Activated CD4-positive, alpha-beta T cell treated with anti-CD3 and anti-CD28 coated beads for 36 hours (primary cell): Measurements from ENCODE around the gene MAML1. TPM values are rescaled to one million over a fixed set of nuclear protein-coding genes. Genes with fewer than 3 reads are reported as not detected.

Experiments
- ATAC-seq: fragments of 200-7000 bp; cut with Tn5 transposase; one replicate; pipeline ENCODE4 v1.10.0; 2021; ENCODE audit warnings: mild to moderate bottlenecking, moderate library complexity
- CTCF ChIA-PET: fragments of 350-600 bp; sonication (Branson Sonifier 250); formaldehyde crosslinking; loops from one replicate; lab custom pipeline; 2021; ENCODE audit warnings: antibody characterized with exemption; lab: Charles Lee
- POLR2A ChIA-PET: fragments of 350-600 bp; sonication (Branson Sonifier 250); formaldehyde crosslinking; loops from one replicate; lab custom pipeline; 2021; ENCODE audit warnings: antibody characterized with exemption, inconsistent platforms; lab: Charles Lee
- DNase-seq: peaks from one replicate; pipeline ENCODE4 v3.0.0-alpha.2; 2020
- H3K27ac Mint-ChIP-seq: one replicate; pipeline ENCODE4 v1.8.0; 2021; ENCODE audit warnings: mixed read lengths
- H3K27me3 Mint-ChIP-seq: one replicate; pipeline ENCODE4 v1.8.0; 2021; ENCODE audit warnings: mixed read lengths
- H3K36me3 Mint-ChIP-seq: one replicate; pipeline ENCODE4 v1.8.0; 2021; ENCODE audit warnings: low read depth, mixed read lengths
- H3K4me1 Mint-ChIP-seq: one replicate; pipeline ENCODE4 v1.8.0; 2021; ENCODE audit warnings: mixed read lengths
- H3K4me3 Mint-ChIP-seq: one replicate; pipeline ENCODE4 v1.8.0; 2021; ENCODE audit warnings: mild to moderate bottlenecking, moderate library complexity, mixed read lengths
- H3K9me3 Mint-ChIP-seq: one replicate; pipeline ENCODE4 v1.8.0; 2021; ENCODE audit warnings: low read depth, mixed read lengths
- intact Hi-C, 2 experiments: fragments of 100-400 bp; cut with DNase I in 1 of 2; cut with micrococcal nuclease in 1 of 2; formaldehyde crosslinking; loops; one replicate each; pipeline versions ENCODE4 v1.14.2 to v1.15.1; 2022 to 2024; cut with DNase I, micrococcal nuclease
- total RNA-seq, 2 experiments: library from RNA; stranded (reverse); gene quantifications; one replicate each; pipeline ENCODE4 v1.2.3, GENCODE V29; 2021

Gene MAML1
- total RNA-seq, 2 experiments from 2014 or later, result 25.4 to 32.6 TPM

- peaks cover 25% of the 10 kb centered on the region for H3K4me1 Mint-ChIP-seq
- H3K27me3 Mint-ChIP-seq, result no peaks in the 10 kb centered on the region
- peak within 1 kb of the TSS; percentile 55 for H3K4me3 Mint-ChIP-seq
- POLR2A ChIA-PET, result no interaction called here
- ATAC-seq (peak; percentile 17), DNase-seq (peak; percentile 57)
- H3K9me3 Mint-ChIP-seq, result peaks cover 2% of the 10 kb centered on the region
- H3K36me3 Mint-ChIP-seq, result peaks cover 9% of the 10 kb centered on the region
- intact Hi-C loops, result no loop called here
- CTCF ChIA-PET, result interaction anchor here (0.7 to 1.6 kb wide), 3 partner anchors 10 to 167 kb away, joined by 3 to 5 read pairs (median 3); no protein-coding TSS in a partner anchor
- no peak within 1 kb of the TSS for H3K27ac Mint-ChIP-seq
Observed at GRCh38 chr5:179793468-179794139, 61.0 kb downstream of the MAML1 start, which contains the start of gene LTC4S. Gene LTC4S (plus strand): TSS chr5:179793986. CDS start chr5:179794081, 95 bp downstream.

- POLR2A ChIA-PET, result no interaction called here
- Mint-ChIP-seq H3K9me3 (peaks cover 2% of the 10 kb centered on the region), H3K36me3 (peaks cover 10% of the 10 kb centered on the region), H3K4me1 (peaks cover 25% of the 10 kb centered on the region), H3K27me3 (no peaks in the 10 kb centered on the region), H3K4me3 (no peak overlapping the region), H3K27ac (no peak overlapping the region)
- DNase-seq, result no peak
- intact Hi-C loops, result no loop called here
- no peak for ATAC-seq
- CTCF ChIA-PET, result interaction anchor here (0.7 to 1.6 kb wide), 2 partner anchors 9 to 39 kb away, joined by 3 to 5 read pairs; no protein-coding TSS in a partner anchor
Observed at GRCh38 chr5:179794171-179794570, 61.5 kb downstream of the MAML1 start.

GRCh38 chr5:179794575-179794974 lies 62.0 kb downstream of the MAML1 start:
- H3K27me3 Mint-ChIP-seq, result no peaks in the 10 kb centered on the region
- H3K36me3 Mint-ChIP-seq, result peaks cover 14% of the 10 kb centered on the region
- ATAC-seq, result no peak
- intact Hi-C loops, result no loop called here
- no peak overlapping the region for H3K27ac Mint-ChIP-seq
- ChIA-PET CTCF (interaction anchor here (0.6 to 1.6 kb wide), 3 partner anchors 9 to 296 kb away, joined by 3 to 5 read pairs (median 5); partner anchors contain the start of gene MAML1), POLR2A (no interaction called here)
- peaks cover 25% of the 10 kb centered on the region for H3K4me1 Mint-ChIP-seq
- H3K4me3 Mint-ChIP-seq, result peak overlapping the region; percentile 55
- DNase-seq, result no peak
- no peaks in the 10 kb centered on the region for H3K9me3 Mint-ChIP-seq

GRCh38 chr5:179795049-179795862 lies 62.6 kb downstream of the MAML1 start:
- ATAC-seq (peak; percentile 2), DNase-seq (peak; percentile 36)
- H3K27me3 Mint-ChIP-seq, result no peaks in the 10 kb centered on the region
- H3K4me3 Mint-ChIP-seq, result peak overlapping the region; percentile 55
- no peak overlapping the region for H3K27ac Mint-ChIP-seq
- H3K4me1 Mint-ChIP-seq, result peaks cover 25% of the 10 kb centered on the region
- peaks cover 18% of the 10 kb centered on the region for H3K36me3 Mint-ChIP-seq
- H3K9me3 Mint-ChIP-seq, result no peaks in the 10 kb centered on the region
- intact Hi-C loops, result loop anchor here in 1 of 2 experiments (5.0 kb wide), 1 partner anchor 118 kb away; no protein-coding TSS in a partner anchor
- ChIA-PET POLR2A (no interaction called here), CTCF (interaction anchor here (0.6 to 1.6 kb wide), 5 partner anchors 8 to 295 kb away, joined by 3 to 5 read pairs (median 3); partner anchors contain the start of gene MAML1)

GRCh38 chr5:179795863-179796833 lies 63.5 kb downstream of the MAML1 start:
- Mint-ChIP-seq H3K27me3 (no peaks in the 10 kb centered on the region), H3K4me3 (peak overlapping the region; percentile 64), H3K27ac (no peak overlapping the region), H3K4me1 (peaks cover 25% of the 10 kb centered on the region), H3K36me3 (peaks cover 18% of the 10 kb centered on the region), H3K9me3 (no peaks in the 10 kb centered on the region)
- ATAC-seq (peak; percentile 80), DNase-seq (peak; percentile 87)
- CTCF ChIA-PET, result interaction anchor here (0.5 to 2.1 kb wide), 11 partner anchors 14 to 251 kb away, joined by 3 to 13 read pairs (median 3); no protein-coding TSS in a partner anchor
- intact Hi-C loops, result loop anchor here (1.0 to 5.0 kb wide), 8 partner anchors 11 to 137 kb away; partner anchors contain the start of genes CANX (in 1 of the 2), MAML1 (in 1 of the 2) and TBC1D9B (in 1 of the 2)
- POLR2A ChIA-PET, result no interaction called here

- POLR2A ChIA-PET, result no interaction called here
- DNase-seq (no peak), ATAC-seq (no peak)
- Mint-ChIP-seq H3K27me3 (no peaks in the 10 kb centered on the region), H3K36me3 (peaks cover 20% of the 10 kb centered on the region), H3K27ac (no peak overlapping the region), H3K9me3 (no peaks in the 10 kb centered on the region), H3K4me1 (peaks cover 30% of the 10 kb centered on the region), H3K4me3 (peak overlapping the region; percentile 64)
- intact Hi-C loops, result loop anchor here (1.0 to 5.0 kb wide), 8 partner anchors 10 to 138 kb away; partner anchors contain the start of genes CANX (in 1 of the 2), MAML1 (in 1 of the 2) and TBC1D9B (in 1 of the 2)
- CTCF ChIA-PET, result interaction anchor here (0.5 to 2.1 kb wide), 9 partner anchors 14 to 109 kb away, joined by 3 to 13 read pairs (median 4); no protein-coding TSS in a partner anchor
Observed at GRCh38 chr5:179796877-179797608, 64.4 kb downstream of the MAML1 start.

GRCh38 chr5:179797741-179798140 lies 65.1 kb downstream of the MAML1 start:
- ChIA-PET POLR2A (no interaction called here), CTCF (interaction anchor here (1.1 to 2.1 kb wide), 4 partner anchors 29 to 65 kb away, joined by 3 to 13 read pairs (median 4); no protein-coding TSS in a partner anchor)

GRCh38 chr5:179798144-179798770 lies 65.6 kb downstream of the MAML1 start:
- intact Hi-C loops, result loop anchor here in 1 of 2 experiments (5.0 kb wide), 1 partner anchor 121 kb away; no protein-coding TSS in a partner anchor
- Mint-ChIP-seq H3K4me3 (no peak overlapping the region), H3K36me3 (peaks cover 20% of the 10 kb centered on the region), H3K9me3 (no peaks in the 10 kb centered on the region), H3K27ac (no peak overlapping the region), H3K27me3 (no peaks in the 10 kb centered on the region), H3K4me1 (peaks cover 38% of the 10 kb centered on the region)
- POLR2A ChIA-PET, result no interaction called here
- ATAC-seq, result no peak
- CTCF ChIA-PET, result interaction anchor here (0.6 to 2.1 kb wide), 3 partner anchors 35 to 160 kb away, joined by 3 to 13 read pairs (median 4); no protein-coding TSS in a partner anchor
- no peak for DNase-seq

More at GRCh38 chr5:179797741-179798140, 65.1 kb downstream of the MAML1 start:
- no peaks in the 10 kb centered on the region for H3K9me3 Mint-ChIP-seq
- H3K27me3 Mint-ChIP-seq, result no peaks in the 10 kb centered on the region
- peaks cover 20% of the 10 kb centered on the region for H3K36me3 Mint-ChIP-seq
- H3K4me3 Mint-ChIP-seq, result no peak overlapping the region
- H3K4me1 Mint-ChIP-seq, result peaks cover 37% of the 10 kb centered on the region
- H3K27ac Mint-ChIP-seq, result no peak overlapping the region
- intact Hi-C loops, result loop anchor here (2.0 to 5.0 kb wide), 3 partner anchors 35 to 139 kb away; no protein-coding TSS in a partner anchor
- ATAC-seq (no peak), DNase-seq (no peak)
